Measurements from ENCODE around the gene CCNG2. TPM values are rescaled to one million over a fixed set of nuclear protein-coding genes. Genes with fewer than 3 reads are reported as not detected.

Gene CCNG2
- total RNA-seq, 3 donors from 2014 or later (not counting 1 experiment from before 2014, with no cell fraction given), result 35.5 to 91.5 (median 40.6) TPM

- intact Hi-C loops (cut with micrococcal nuclease), result no loop called here
These were observed 14.9 kb upstream of the CCNG2 start for GRCh38 chr4:77141964-77142645.

GRCh38 chr4:77142646-77143028 is 14.4 kb upstream of the CCNG2 start:
- intact Hi-C loops (cut with micrococcal nuclease), result no loop called here
- ATAC-seq (no peak), DNase-seq (no peak)
- H3K4me1 Mint-ChIP-seq, result peaks cover 16 to 17% of the 10 kb centered on the region in 2 donors
- no peak for TF ChIP-seq CTCF (IDR thresholded peaks at IDR 0.05)
- H3K27me3 ChIP-seq (ENCODE audit: control insufficient read depth, insufficient read depth, low read length), result no peaks in the 10 kb centered on the region
- no peak overlapping the region for H3K4me3 ChIP-seq (ENCODE audit: low read length)
- no peak overlapping the region for H3K27ac ChIP-seq (ENCODE audit: low read length)
- H3K9me3 ChIP-seq (ENCODE audit: control insufficient read depth, insufficient read depth, low read length), result no peaks in the 10 kb centered on the region
- WGBS (ENCODE audit: insufficient coverage), result 72% methylated on average over 4 of the region's 4 CpGs
- no peaks in the 10 kb centered on the region for H3K36me3 Mint-ChIP-seq
- H3K27me3 Mint-ChIP-seq (ENCODE audit: low read depth in 2 of 2), result no peaks in the 10 kb centered on the region
- H3K4me1 ChIP-seq (ENCODE audit: control insufficient read depth, insufficient read depth, low read length), result no peaks in the 10 kb centered on the region
- no peaks in the 10 kb centered on the region for H3K36me3 ChIP-seq (ENCODE audit: control insufficient read depth, insufficient read depth, low read length)
- no peak overlapping the region for H3K27ac Mint-ChIP-seq
- no peak overlapping the region for H3K4me3 Mint-ChIP-seq
- no peaks in the 10 kb centered on the region for H3K9me3 Mint-ChIP-seq

More at GRCh38 chr4:77141964-77142645, 14.9 kb upstream of the CCNG2 start:
- TF ChIP-seq CTCF (IDR thresholded peaks at IDR 0.05), result no peak
- WGBS (ENCODE audit: insufficient coverage), result 59% methylated on average over 5 of the region's 6 CpGs
- Mint-ChIP-seq H3K27me3 (ENCODE audit: low read depth in 2 of 2) (no peaks in the 10 kb centered on the region), H3K27ac (no peak overlapping the region), H3K36me3 (no peaks in the 10 kb centered on the region), H3K4me3 (no peak overlapping the region), H3K4me1 (peaks cover 16 to 17% of the 10 kb centered on the region in 2 donors), H3K9me3 (no peaks in the 10 kb centered on the region)
- H3K4me1 ChIP-seq (ENCODE audit: control insufficient read depth, insufficient read depth, low read length), result no peaks in the 10 kb centered on the region
- no peak overlapping the region for H3K27ac ChIP-seq (ENCODE audit: low read length)
- ATAC-seq, result no peak
- peak in 1 of 2 donors; percentile 46 for DNase-seq
- H3K27me3 ChIP-seq (ENCODE audit: control insufficient read depth, insufficient read depth, low read length), result no peaks in the 10 kb centered on the region
- no peaks in the 10 kb centered on the region for H3K36me3 ChIP-seq (ENCODE audit: control insufficient read depth, insufficient read depth, low read length)
- no peaks in the 10 kb centered on the region for H3K9me3 ChIP-seq (ENCODE audit: control insufficient read depth, insufficient read depth, low read length)
- no peak overlapping the region for H3K4me3 ChIP-seq (ENCODE audit: low read length)

GRCh38 chr4:77143091-77143490 is 13.9 kb upstream of the CCNG2 start:
- DNase-seq, result no peak
- no peak for ATAC-seq
- WGBS (ENCODE audit: insufficient coverage), result 93% methylated on average over 2 of the region's 3 CpGs
- Histone ChIP-seq H3K4me3 (ENCODE audit: low read length) (no peak overlapping the region), H3K4me1 (ENCODE audit: control insufficient read depth, insufficient read depth, low read length) (no peaks in the 10 kb centered on the region), H3K9me3 (ENCODE audit: control insufficient read depth, insufficient read depth, low read length) (no peaks in the 10 kb centered on the region), H3K27me3 (ENCODE audit: control insufficient read depth, insufficient read depth, low read length) (no peaks in the 10 kb centered on the region), H3K27ac (ENCODE audit: low read length) (no peak overlapping the region), H3K36me3 (ENCODE audit: control insufficient read depth, insufficient read depth, low read length) (no peaks in the 10 kb centered on the region)
- Mint-ChIP-seq H3K4me1 (peaks cover 16 to 17% of the 10 kb centered on the region in 2 donors), H3K36me3 (no peaks in the 10 kb centered on the region), H3K27me3 (ENCODE audit: low read depth in 2 of 2) (no peaks in the 10 kb centered on the region), H3K27ac (no peak overlapping the region), H3K9me3 (no peaks in the 10 kb centered on the region), H3K4me3 (no peak overlapping the region)
- TF ChIP-seq CTCF (IDR thresholded peaks at IDR 0.05), result no peak
- intact Hi-C loops (cut with micrococcal nuclease), result no loop called here

- intact Hi-C loops (cut with micrococcal nuclease), result no loop called here
- Mint-ChIP-seq H3K36me3 (no peaks in the 10 kb centered on the region), H3K4me3 (peak overlapping the region; percentile 52), H3K9me3 (no peaks in the 10 kb centered on the region), H3K4me1 (peaks cover 16 to 17% of the 10 kb centered on the region in 2 donors), H3K27ac (peak overlapping the region; percentile 47 to 52), H3K27me3 (ENCODE audit: low read depth in 2 of 2) (no peaks in the 10 kb centered on the region)
- DNase-seq (peak in 1 of 2 donors; percentile 32), ATAC-seq (peak; percentile 34 to 41 (median 40))
- Histone ChIP-seq H3K36me3 (ENCODE audit: control insufficient read depth, insufficient read depth, low read length) (no peaks in the 10 kb centered on the region), H3K27me3 (ENCODE audit: control insufficient read depth, insufficient read depth, low read length) (no peaks in the 10 kb centered on the region), H3K4me3 (ENCODE audit: low read length) (no peak overlapping the region), H3K4me1 (ENCODE audit: control insufficient read depth, insufficient read depth, low read length) (no peaks in the 10 kb centered on the region), H3K27ac (ENCODE audit: low read length) (no peak overlapping the region), H3K9me3 (ENCODE audit: control insufficient read depth, insufficient read depth, low read length) (no peaks in the 10 kb centered on the region)
- no peak for TF ChIP-seq CTCF (IDR thresholded peaks at IDR 0.05)
- WGBS (ENCODE audit: insufficient coverage), result 17% methylated on average over 1 of the region's 1 CpG
These were observed 11.2 kb upstream of the CCNG2 start for GRCh38 chr4:77145842-77146185.
